ENCODE results near the gene FGF3. TPM values are rescaled to one million over a fixed set of nuclear protein-coding genes. Genes with fewer than 3 reads are reported as not detected.

The FGF3 gene
- total RNA-seq, 1 donor from 2014 or later, result not detected

DNA sequence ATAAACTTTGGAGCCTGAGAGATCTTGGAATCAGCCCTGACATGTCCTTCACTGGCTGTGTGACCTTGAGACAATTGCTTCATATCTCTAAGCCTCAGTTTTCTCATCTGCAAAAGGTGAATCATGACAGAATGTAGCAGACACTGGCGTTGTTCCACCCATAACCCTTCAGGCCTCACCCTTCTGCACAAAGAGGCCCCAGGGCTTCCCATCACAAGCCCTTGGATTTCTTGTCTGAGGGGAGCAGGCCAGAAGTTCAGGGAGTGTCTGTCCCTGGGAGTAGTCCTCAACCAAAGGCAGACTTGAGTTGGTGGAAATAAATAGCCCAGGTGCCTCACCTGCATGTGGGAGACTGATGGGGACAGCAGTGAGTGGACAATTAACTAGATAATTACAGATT is 16.6 kb downstream of the FGF3 start:
- no peaks in the 10 kb centered on the region for H3K27me3 Mint-ChIP-seq (ENCODE audit: unreplicated experiment)
- H3K36me3 Mint-ChIP-seq (ENCODE audit: low read depth, unreplicated experiment), result no peaks in the 10 kb centered on the region
- no peak overlapping the region for H3K27ac Mint-ChIP-seq (ENCODE audit: unreplicated experiment)

DNA sequence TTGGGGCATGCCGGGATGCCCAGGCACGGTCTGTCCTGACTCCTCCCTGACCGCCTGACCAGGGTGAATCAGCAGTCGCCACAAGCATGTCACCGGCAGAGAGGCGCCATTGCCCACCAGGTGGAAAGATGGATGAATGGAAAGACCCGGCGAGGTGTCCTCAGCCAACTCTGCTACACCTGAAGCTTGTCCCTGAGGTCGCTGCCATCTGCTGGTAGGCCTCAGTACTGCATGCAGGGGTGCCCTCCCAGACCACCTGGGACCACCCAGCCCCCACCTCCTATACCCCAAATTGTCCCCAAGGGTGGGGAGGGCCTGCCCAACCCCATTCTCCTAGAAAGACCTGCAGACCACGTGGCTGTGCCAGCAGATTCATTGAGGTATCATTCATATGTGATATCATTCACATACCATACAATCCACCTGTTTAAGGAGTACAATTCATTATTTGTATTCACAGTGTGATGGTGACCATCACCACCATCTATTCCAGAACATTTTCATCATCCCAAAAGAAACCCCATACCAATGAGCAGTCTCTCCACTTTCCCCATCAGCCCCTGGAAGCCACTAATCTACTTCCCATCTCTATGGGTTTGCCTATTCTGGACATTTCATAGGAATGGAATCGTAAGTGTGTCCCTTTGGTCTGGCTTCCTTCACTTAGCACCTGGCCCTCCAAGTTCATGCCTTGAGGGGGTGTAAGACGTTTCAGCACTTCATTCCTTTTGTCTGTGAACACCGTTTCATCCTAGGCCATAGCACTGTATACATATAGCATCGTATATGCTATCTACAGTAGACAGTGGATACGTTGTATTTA is 17.5 kb downstream of the FGF3 start:
- no peaks in the 10 kb centered on the region for H3K36me3 Mint-ChIP-seq (ENCODE audit: low read depth, unreplicated experiment)
- peak; percentile 67 for DNase-seq (ENCODE audit: low spot score)
- TF ChIP-seq, protein P1, sequence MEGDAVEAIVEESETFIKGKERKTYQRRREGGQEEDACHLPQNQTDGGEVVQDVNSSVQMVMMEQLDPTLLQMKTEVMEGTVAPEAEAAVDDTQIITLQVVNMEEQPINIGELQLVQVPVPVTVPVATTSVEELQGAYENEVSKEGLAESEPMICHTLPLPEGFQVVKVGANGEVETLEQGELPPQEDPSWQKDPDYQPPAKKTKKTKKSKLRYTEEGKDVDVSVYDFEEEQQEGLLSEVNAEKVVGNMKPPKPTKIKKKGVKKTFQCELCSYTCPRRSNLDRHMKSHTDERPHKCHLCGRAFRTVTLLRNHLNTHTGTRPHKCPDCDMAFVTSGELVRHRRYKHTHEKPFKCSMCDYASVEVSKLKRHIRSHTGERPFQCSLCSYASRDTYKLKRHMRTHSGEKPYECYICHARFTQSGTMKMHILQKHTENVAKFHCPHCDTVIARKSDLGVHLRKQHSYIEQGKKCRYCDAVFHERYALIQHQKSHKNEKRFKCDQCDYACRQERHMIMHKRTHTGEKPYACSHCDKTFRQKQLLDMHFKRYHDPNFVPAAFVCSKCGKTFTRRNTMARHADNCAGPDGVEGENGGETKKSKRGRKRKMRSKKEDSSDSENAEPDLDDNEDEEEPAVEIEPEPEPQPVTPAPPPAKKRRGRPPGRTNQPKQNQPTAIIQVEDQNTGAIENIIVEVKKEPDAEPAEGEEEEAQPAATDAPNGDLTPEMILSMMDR (IDR thresholded peaks at IDR 0.05; ENCODE audit: unreplicated experiment), result peak; percentile 94
- H3K4me1 Mint-ChIP-seq (ENCODE audit: unreplicated experiment), result no peaks in the 10 kb centered on the region
- H3K27me3 Mint-ChIP-seq (ENCODE audit: unreplicated experiment), result no peaks in the 10 kb centered on the region
- no peak overlapping the region for H3K4me3 Mint-ChIP-seq (ENCODE audit: unreplicated experiment)
- H3K9me3 Mint-ChIP-seq (ENCODE audit: unreplicated experiment), result no peaks in the 10 kb centered on the region
- H3K27ac Mint-ChIP-seq (ENCODE audit: unreplicated experiment), result no peak overlapping the region

More for the DNA sequence above, 16.6 kb downstream of the FGF3 start:
- TF ChIP-seq, protein P1 (IDR thresholded peaks at IDR 0.05; ENCODE audit: unreplicated experiment), result no peak
- Mint-ChIP-seq H3K4me3 (ENCODE audit: unreplicated experiment) (no peak overlapping the region), H3K4me1 (ENCODE audit: unreplicated experiment) (no peaks in the 10 kb centered on the region), H3K9me3 (ENCODE audit: unreplicated experiment) (no peaks in the 10 kb centered on the region)
- DNase-seq (ENCODE audit: low spot score), result no peak

DNA sequence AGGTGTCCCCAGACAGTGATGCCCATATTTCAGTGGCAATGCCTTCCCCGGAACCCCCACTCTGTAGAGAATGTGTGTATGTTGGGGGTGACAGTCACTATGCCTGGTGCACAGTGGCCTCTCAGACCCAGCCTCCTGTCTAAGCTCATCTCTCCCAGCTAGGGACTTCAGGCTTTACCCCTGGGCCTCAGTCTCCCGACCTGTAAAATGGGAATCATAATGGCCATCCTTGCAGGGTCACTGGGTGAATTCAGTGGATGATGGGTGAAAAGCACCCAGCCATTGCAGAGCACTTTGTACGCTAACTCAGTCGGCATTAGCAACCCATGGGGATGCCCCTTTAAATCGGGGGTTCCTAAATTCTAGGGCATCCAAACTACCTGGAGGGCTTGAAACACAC is 18.9 kb downstream of the FGF3 start:
- Mint-ChIP-seq H3K9me3 (ENCODE audit: unreplicated experiment) (no peaks in the 10 kb centered on the region), H3K4me3 (ENCODE audit: unreplicated experiment) (no peak overlapping the region), H3K27me3 (ENCODE audit: unreplicated experiment) (no peaks in the 10 kb centered on the region), H3K4me1 (ENCODE audit: unreplicated experiment) (no peaks in the 10 kb centered on the region), H3K36me3 (ENCODE audit: low read depth, unreplicated experiment) (no peaks in the 10 kb centered on the region), H3K27ac (ENCODE audit: unreplicated experiment) (no peak overlapping the region)
- TF ChIP-seq, protein P1 (IDR thresholded peaks at IDR 0.05; ENCODE audit: unreplicated experiment), result no peak
- DNase-seq (ENCODE audit: low spot score), result no peak

- H3K27ac Mint-ChIP-seq (ENCODE audit: unreplicated experiment), result no peak overlapping the region
- no peak overlapping the region for H3K4me3 Mint-ChIP-seq (ENCODE audit: unreplicated experiment)
- no peak for DNase-seq (ENCODE audit: low spot score)
- H3K27me3 Mint-ChIP-seq (ENCODE audit: unreplicated experiment), result peaks cover 1% of the 10 kb centered on the region
- TF ChIP-seq, protein P1 (IDR thresholded peaks at IDR 0.05; ENCODE audit: unreplicated experiment), result no peak
- H3K9me3 Mint-ChIP-seq (ENCODE audit: unreplicated experiment), result no peaks in the 10 kb centered on the region
- H3K4me1 Mint-ChIP-seq (ENCODE audit: unreplicated experiment), result no peaks in the 10 kb centered on the region
- no peaks in the 10 kb centered on the region for H3K36me3 Mint-ChIP-seq (ENCODE audit: low read depth, unreplicated experiment)
These were observed 19.6 kb downstream of the FGF3 start for GRCh38 chr11:69799582-69799981.

DNA sequence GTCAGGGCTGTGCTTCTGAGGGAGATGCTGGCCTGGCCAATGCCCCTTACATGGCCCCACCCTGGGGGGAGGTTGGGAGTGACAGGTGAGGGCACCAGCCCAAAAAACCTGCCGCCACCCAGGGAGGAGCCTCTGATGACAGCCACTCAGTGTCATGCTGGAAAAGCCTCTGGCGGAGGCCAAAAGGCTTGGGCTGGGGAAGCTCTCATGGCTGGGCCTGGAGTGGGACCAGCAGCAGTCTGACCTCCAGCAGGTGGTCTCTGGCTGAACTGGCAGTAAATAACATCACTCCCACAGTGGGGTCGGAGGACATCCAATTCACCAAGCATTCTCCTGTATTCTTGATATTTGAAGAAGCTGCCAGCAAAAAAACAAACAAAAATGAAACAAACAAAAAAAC is 20.1 kb downstream of the FGF3 start:
- no peaks in the 10 kb centered on the region for H3K36me3 Mint-ChIP-seq (ENCODE audit: low read depth, unreplicated experiment)
- H3K9me3 Mint-ChIP-seq (ENCODE audit: unreplicated experiment), result no peaks in the 10 kb centered on the region
- H3K4me1 Mint-ChIP-seq (ENCODE audit: unreplicated experiment), result no peaks in the 10 kb centered on the region

More for the DNA sequence above, 20.1 kb downstream of the FGF3 start:
- TF ChIP-seq, protein P1 (IDR thresholded peaks at IDR 0.05; ENCODE audit: unreplicated experiment), result no peak
- Mint-ChIP-seq H3K4me3 (ENCODE audit: unreplicated experiment) (no peak overlapping the region), H3K27ac (ENCODE audit: unreplicated experiment) (no peak overlapping the region), H3K27me3 (ENCODE audit: unreplicated experiment) (peaks cover 1% of the 10 kb centered on the region)
- DNase-seq (ENCODE audit: low spot score), result no peak
